Aorta (tissue), 5 donors: ENCODE measurements around the gene MKLN1. TPM values are rescaled to one million over a fixed set of nuclear protein-coding genes. Genes with fewer than 3 reads are reported as not detected.

Experiments
- ATAC-seq: fragments of 200-7000 bp; cut with Tn5 transposase; one replicate; pipeline ENCODE4 v1.9.1; 2022; ENCODE audit warnings: moderate library complexity; ENCODE audit not compliant: low FRiP score
- DNase-seq, 2 donors: peaks; one replicate each; pipeline ENCODE4 v3.0.0-alpha.2; 2020
- H3K27ac ChIP-seq, 2 donors: one replicate each; pipeline ENCODE4 v1.5.1; 2013; ENCODE audit warnings: low read length in 2 of 2, mild to moderate bottlenecking in 2 of 2, moderate library complexity in 2 of 2, control low read depth in 1 of 2, inconsistent platforms in 1 of 2, low read depth in 1 of 2
- H3K27me3 ChIP-seq, 2 donors: one replicate each; pipeline ENCODE4 v1.6.1; 2013; ENCODE audit warnings: control low read depth in 1 of 2, low read length in 1 of 2, mild to moderate bottlenecking in 1 of 2, moderate library complexity in 1 of 2; ENCODE audit not compliant: insufficient read depth in 2 of 2, control insufficient read depth in 1 of 2
- H3K36me3 ChIP-seq, 2 donors: one replicate each; pipeline ENCODE4 v1.6.1; 2013; ENCODE audit warnings: control low read depth in 1 of 2, low read length in 1 of 2, mild to moderate bottlenecking in 1 of 2; ENCODE audit not compliant: insufficient read depth in 2 of 2, control insufficient read depth in 1 of 2
- H3K4me1 ChIP-seq, 2 donors: one replicate each; pipeline ENCODE4 v1.6.1; 2013; ENCODE audit warnings: low read length in 2 of 2, control low read depth in 1 of 2, mild to moderate bottlenecking in 1 of 2, moderate library complexity in 1 of 2; ENCODE audit not compliant: insufficient read depth in 2 of 2, control insufficient read depth in 1 of 2
- H3K4me3 ChIP-seq, 2 donors: one replicate each; pipeline ENCODE4 v1.5.1; 2013; ENCODE audit warnings: low read length in 2 of 2, control low read depth in 1 of 2, mild to moderate bottlenecking in 1 of 2
- H3K9me3 ChIP-seq: one replicate; pipeline ENCODE4 v1.6.1; 2013; ENCODE audit warnings: mild to moderate bottlenecking, low read length; ENCODE audit not compliant: control insufficient read depth
- WGBS, 2 donors: extraction: QIAGEN DNeasy Blood & Tissue Kit; methylation state at CpG; one replicate each; pipeline ENCODE4 v1.1.7; 2013; 5-methylcytosine and 5-hydroxymethylcytosine counted together
- intact Hi-C, 2 donors: fragments of 100-400 bp; cut with DNase I; formaldehyde crosslinking; loops; one replicate each; pipeline versions ENCODE4 v1.14.2 to v1.15.0; 2022
- polyA plus RNA-seq, 2 donors: library from polyadenylated mRNA; stranded (reverse); fragments of 200-250 nt; gene quantifications; one replicate each; pipeline ENCODE4 v1.2.3, GENCODE V29; 2013
- total RNA-seq, 2 donors: library from RNA; stranded (reverse); fragmentation: NEBNext Ultra II Directional; extraction: Animal tissue kit (Norgen Biotek cat#: 25700); gene quantifications; one replicate each; pipeline ENCODE4 v1.2.1, GENCODE V29; 2021
- donor health status: healthy with polysubstance abuse.
- donor health status: Bipolar disorder and iron deficiency.
- donor health status: DM: no; HTN: no; CAD: no.
- donor health status: DM: no; HTN: no; CAD: no.
- donor health status: DM: yes; HTN: yes; CAD: no.

The MKLN1 gene
- total and polyA plus RNA-seq, 4 donors, result 11.5 to 91.6 (median 45.2) TPM

- no peaks in the 10 kb centered on the region for H3K27me3 ChIP-seq
- intact Hi-C loops, result no loop called here
- no peak overlapping the region for H3K27ac ChIP-seq
- H3K4me3 ChIP-seq, result no peak overlapping the region
- no peaks in the 10 kb centered on the region for H3K36me3 ChIP-seq
- peaks cover 0 to 2% of the 10 kb centered on the region in 2 donors for H3K4me1 ChIP-seq
- ATAC-seq (peak; percentile 70), DNase-seq (no peak)
- 52 to 54% methylated on average over 3 of the region's 3 CpGs for WGBS, 2 donors
- no peaks in the 10 kb centered on the region for H3K9me3 ChIP-seq
These were observed 38.2 kb downstream of the MKLN1 start for GRCh38 chr7:131365838-131366237.

GRCh38 chr7:131369354-131369753 lies 41.7 kb downstream of the MKLN1 start:
- DNase-seq (no peak), ATAC-seq (no peak)
- no peaks in the 10 kb centered on the region for H3K9me3 ChIP-seq
- H3K27me3 ChIP-seq, result no peaks in the 10 kb centered on the region
- H3K4me1 ChIP-seq, result peaks cover 1 to 5% of the 10 kb centered on the region in 2 donors
- intact Hi-C loops, result no loop called here
- H3K36me3 ChIP-seq, result no peaks in the 10 kb centered on the region
- H3K4me3 ChIP-seq, result no peak overlapping the region
- no peak overlapping the region for H3K27ac ChIP-seq

GRCh38 chr7:131370523-131370968 lies 42.9 kb downstream of the MKLN1 start:
- intact Hi-C loops, result no loop called here
- peaks cover 2 to 6% of the 10 kb centered on the region in 2 donors for H3K4me1 ChIP-seq
- H3K4me3 ChIP-seq, result no peak overlapping the region
- ATAC-seq, result no peak
- DNase-seq, result no peak
- H3K36me3 ChIP-seq, result no peaks in the 10 kb centered on the region
- H3K9me3 ChIP-seq, result no peaks in the 10 kb centered on the region
- no peak overlapping the region for H3K27ac ChIP-seq
- WGBS, 2 donors, result 65 to 73% methylated on average over 1 of the region's 1 CpG
- H3K27me3 ChIP-seq, result no peaks in the 10 kb centered on the region

GRCh38 chr7:131371411-131371810 lies 43.7 kb downstream of the MKLN1 start:
- 96 to 99% methylated on average over 2 of the region's 2 CpGs for WGBS, 2 donors
- Histone ChIP-seq H3K4me3 (no peak overlapping the region), H3K9me3 (no peaks in the 10 kb centered on the region), H3K27me3 (no peaks in the 10 kb centered on the region), H3K27ac (no peak overlapping the region), H3K36me3 (no peaks in the 10 kb centered on the region), H3K4me1 (peaks cover 2 to 6% of the 10 kb centered on the region in 2 donors)
- DNase-seq (no peak), ATAC-seq (no peak)
- intact Hi-C loops, result no loop called here

GRCh38 chr7:131372554-131372953 lies 44.9 kb downstream of the MKLN1 start:
- Histone ChIP-seq H3K4me1 (peaks cover 2 to 6% of the 10 kb centered on the region in 2 donors), H3K36me3 (no peaks in the 10 kb centered on the region), H3K9me3 (no peaks in the 10 kb centered on the region), H3K27me3 (no peaks in the 10 kb centered on the region), H3K27ac (no peak overlapping the region), H3K4me3 (no peak overlapping the region)
- intact Hi-C loops, result no loop called here
- no peak for DNase-seq
- no peak for ATAC-seq
- WGBS, 2 donors, result 59 to 75% methylated on average over 1 of the region's 1 CpG

- Histone ChIP-seq H3K27ac (no peak overlapping the region), H3K4me3 (no peak overlapping the region), H3K27me3 (no peaks in the 10 kb centered on the region), H3K36me3 (no peaks in the 10 kb centered on the region), H3K4me1 (peaks cover 2 to 6% of the 10 kb centered on the region in 2 donors), H3K9me3 (no peaks in the 10 kb centered on the region)
- DNase-seq (no peak), ATAC-seq (no peak)
- intact Hi-C loops, result no loop called here
- WGBS, 2 donors, result 45 to 46% methylated on average over 1 of the region's 1 CpG
These were observed 47.1 kb downstream of the MKLN1 start for GRCh38 chr7:131374821-131375220.

GRCh38 chr7:131381069-131381838 lies 53.6 kb downstream of the MKLN1 start:
- intact Hi-C loops, result no loop called here
- H3K4me1 ChIP-seq, result peaks cover 2 to 4% of the 10 kb centered on the region in 2 donors
- H3K36me3 ChIP-seq, result no peaks in the 10 kb centered on the region
- no peak for ATAC-seq
- 98 to 100% methylated on average over 1 of the region's 1 CpG for WGBS, 2 donors
- no peaks in the 10 kb centered on the region for H3K9me3 ChIP-seq
- DNase-seq, result no peak
- H3K27ac ChIP-seq, result no peak overlapping the region
- H3K27me3 ChIP-seq, result no peaks in the 10 kb centered on the region
- no peak overlapping the region for H3K4me3 ChIP-seq

GRCh38 chr7:131383417-131384285 lies 56.0 kb downstream of the MKLN1 start:
- H3K4me3 ChIP-seq, result no peak overlapping the region
- no peaks in the 10 kb centered on the region for H3K27me3 ChIP-seq
- 88 to 91% methylated on average over 2 of the region's 2 CpGs for WGBS, 2 donors
- intact Hi-C loops, result no loop called here
- no peak overlapping the region for H3K27ac ChIP-seq
- peaks cover 2 to 4% of the 10 kb centered on the region in 2 donors for H3K4me1 ChIP-seq
- H3K36me3 ChIP-seq, result no peaks in the 10 kb centered on the region
- no peaks in the 10 kb centered on the region for H3K9me3 ChIP-seq
- no peak for ATAC-seq
- no peak for DNase-seq
